Fibroblast of lung (primary cell): ENCODE measurements around the gene SLF1. TPM values are rescaled to one million over a fixed set of nuclear protein-coding genes. Genes with fewer than 3 reads are reported as not detected.

ENCODE experiments used
- DNase-seq, 2 donors: peaks; one replicate each; pipeline versions ENCODE4 v3.0.0 to v3.0.0-alpha.2; 2010; ENCODE audit warnings: low read depth in 2 of 2
- H2AFZ ChIP-seq: 2 replicates; pipeline ENCODE4 v1.5.1; 2012; ENCODE audit warnings: low read length, control low read depth, inconsistent platforms
- H3K27ac ChIP-seq: 2 replicates; pipeline ENCODE4 v1.5.1; 2011; ENCODE audit warnings: low read length, control low read depth; ENCODE audit not compliant: insufficient read depth
- H3K27me3 ChIP-seq: 2 replicates; pipeline ENCODE4 v1.5.1; 2011; ENCODE audit warnings: mild to moderate bottlenecking, low read length; ENCODE audit not compliant: control insufficient read depth, insufficient read depth
- H3K36me3 ChIP-seq: 2 replicates; pipeline ENCODE4 v1.5.1; 2011; ENCODE audit warnings: low read length; ENCODE audit not compliant: control insufficient read depth, insufficient read depth
- H3K4me1 ChIP-seq: 2 replicates; pipeline ENCODE4 v1.5.1; 2011; ENCODE audit warnings: low read length; ENCODE audit not compliant: control insufficient read depth, insufficient read depth; ENCODE audit errors: extremely low read depth
- H3K4me2 ChIP-seq: 2 replicates; pipeline ENCODE4 v1.5.1; 2011; ENCODE audit warnings: low read length, control low read depth; ENCODE audit not compliant: insufficient read depth; ENCODE audit errors: extremely low read depth
- H3K4me3 ChIP-seq, 4 experiments: fragments of 200-600 bp in 1 of 4; sonication (generic) in 1 of 4; replicated peaks in 1 of 4; 2 replicates each; pipeline ENCODE4 v1.5.1; 2011 to 2016; ENCODE audit warnings: low read length in 4 of 4, low read depth in 3 of 4, mild to moderate bottlenecking in 3 of 4, control low read depth in 2 of 4, inconsistent platforms in 1 of 4, mixed read lengths in 1 of 4; ENCODE audit not compliant: insufficient read depth in 1 of 4; ENCODE audit errors: control extremely low read depth in 1 of 4
- H3K79me2 ChIP-seq: 2 replicates; pipeline ENCODE4 v1.5.1; 2012; ENCODE audit warnings: mild to moderate bottlenecking, low read length, inconsistent platforms; ENCODE audit not compliant: control insufficient read depth, insufficient read depth
- H3K9ac ChIP-seq: 2 replicates; pipeline ENCODE4 v1.5.1; 2011; ENCODE audit warnings: mild to moderate bottlenecking, low read length, control low read depth; ENCODE audit not compliant: insufficient read depth
- H3K9me3 ChIP-seq: 2 replicates; pipeline ENCODE4 v1.5.1; 2012; ENCODE audit warnings: low read depth, low read length; ENCODE audit not compliant: control insufficient read depth, insufficient read depth
- H4K20me1 ChIP-seq: 2 replicates; pipeline ENCODE4 v1.5.1; 2011; ENCODE audit warnings: low read length; ENCODE audit not compliant: control insufficient read depth, insufficient read depth; ENCODE audit errors: extremely low read depth
- EZH2 ChIP-seq: IDR thresholded peaks from 2 replicates; pipeline ENCODE4 v1.5.1; 2012; ENCODE audit warnings: low read length, control low read depth, mild to moderate bottlenecking; ENCODE audit errors: missing control alignments
- polyA plus RNA-seq, 2 donors: library from polyadenylated mRNA; depleted of rRNA in 1 of 2; stranded (reverse) in 1 of 2; unstranded in 1 of 2; fragments of >200 nt; gene quantifications; 2 replicates each; pipeline ENCODE4 v1.2.1, GENCODE V29; 2011 to 2012; ENCODE audit warnings: missing spikeins in 1 of 2
- total RNA-seq: library from RNA; depleted of rRNA; stranded (reverse); fragments of >200 nt; gene quantifications from 2 replicates; pipeline ENCODE4 v1.2.1, GENCODE V29; 2014
- TF ChIP-seq, protein P1 (sequence below), 2 donors: IDR thresholded peaks in 1 of 2; conservative IDR thresholded peaks in 1 of 2; 1 replicate in 1 of 2; 2 replicates in 1 of 2; pipeline ENCODE4 v1.5.1; 2011 to 2012; ENCODE audit warnings: low read length in 2 of 2, control low read depth in 1 of 2, inconsistent platforms in 1 of 2, low read depth in 1 of 2, mild to moderate bottlenecking in 1 of 2

SLF1 gene
- total and polyA plus RNA-seq, 2 donors (not counting 1 experiment from before 2014, with no cell fraction given), result 3.1 to 4.5 TPM

DNA sequence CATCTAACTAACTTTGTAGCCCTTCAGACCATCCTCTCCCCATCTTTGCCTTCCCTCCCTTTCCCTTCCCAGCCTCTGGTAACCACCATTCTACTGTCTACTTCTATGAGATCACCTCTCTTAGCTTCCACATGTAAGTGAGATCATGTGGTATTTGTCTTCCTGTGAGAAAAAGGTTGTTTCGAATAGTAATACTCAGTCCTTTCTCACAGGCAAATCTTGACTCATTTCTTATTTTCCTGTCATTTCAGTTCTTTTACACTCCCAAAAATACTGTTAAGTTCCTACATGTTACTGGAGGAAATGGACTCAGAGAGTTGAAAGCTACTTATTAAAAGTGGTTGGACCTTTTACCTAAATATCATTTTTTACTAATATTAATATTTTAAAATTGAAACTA is 82.1 kb downstream of the SLF1 start:
- Histone ChIP-seq H3K4me3 (no peak overlapping the region), H3K27ac (no peak overlapping the region), H3K4me1 (no peaks in the 10 kb centered on the region), H3K36me3 (no peaks in the 10 kb centered on the region), H3K4me2 (no peak overlapping the region), H2AFZ (no peak overlapping the region), H4K20me1 (no peaks in the 10 kb centered on the region), H3K79me2 (no peaks in the 10 kb centered on the region), H3K9me3 (no peaks in the 10 kb centered on the region), H3K9ac (no peak overlapping the region), H3K27me3 (no peaks in the 10 kb centered on the region)
- no peak for TF ChIP-seq EZH2
- TF ChIP-seq, protein P1, sequence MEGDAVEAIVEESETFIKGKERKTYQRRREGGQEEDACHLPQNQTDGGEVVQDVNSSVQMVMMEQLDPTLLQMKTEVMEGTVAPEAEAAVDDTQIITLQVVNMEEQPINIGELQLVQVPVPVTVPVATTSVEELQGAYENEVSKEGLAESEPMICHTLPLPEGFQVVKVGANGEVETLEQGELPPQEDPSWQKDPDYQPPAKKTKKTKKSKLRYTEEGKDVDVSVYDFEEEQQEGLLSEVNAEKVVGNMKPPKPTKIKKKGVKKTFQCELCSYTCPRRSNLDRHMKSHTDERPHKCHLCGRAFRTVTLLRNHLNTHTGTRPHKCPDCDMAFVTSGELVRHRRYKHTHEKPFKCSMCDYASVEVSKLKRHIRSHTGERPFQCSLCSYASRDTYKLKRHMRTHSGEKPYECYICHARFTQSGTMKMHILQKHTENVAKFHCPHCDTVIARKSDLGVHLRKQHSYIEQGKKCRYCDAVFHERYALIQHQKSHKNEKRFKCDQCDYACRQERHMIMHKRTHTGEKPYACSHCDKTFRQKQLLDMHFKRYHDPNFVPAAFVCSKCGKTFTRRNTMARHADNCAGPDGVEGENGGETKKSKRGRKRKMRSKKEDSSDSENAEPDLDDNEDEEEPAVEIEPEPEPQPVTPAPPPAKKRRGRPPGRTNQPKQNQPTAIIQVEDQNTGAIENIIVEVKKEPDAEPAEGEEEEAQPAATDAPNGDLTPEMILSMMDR (conservative IDR thresholded peaks at IDR 0.05 in 1 of 2, IDR thresholded peaks at IDR 0.05 in 1 of 2; ENCODE audit: low read depth in 1 of 2, low read length in 2 of 2), result no peak
- no peak for DNase-seq

DNA sequence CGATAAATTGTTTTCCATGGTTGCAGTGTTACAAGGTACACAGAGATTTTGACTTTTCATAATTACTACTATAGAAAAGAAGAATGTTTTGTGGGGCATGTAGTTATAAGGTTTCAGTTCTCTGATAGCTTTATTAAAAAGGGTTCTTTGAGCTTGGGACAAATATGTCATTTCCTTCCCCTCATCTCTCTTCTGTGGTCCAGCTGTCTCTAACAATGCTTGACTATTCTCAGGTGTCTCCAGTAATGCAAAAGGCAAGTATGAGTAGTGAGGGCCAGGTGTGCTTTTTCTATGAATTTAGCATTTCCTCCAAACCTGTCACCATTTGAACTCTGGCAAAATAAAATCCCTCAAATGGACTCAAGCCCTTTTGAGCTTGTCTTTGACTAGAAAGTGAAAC is 84.3 kb downstream of the SLF1 start:
- no peak overlapping the region for H2AFZ ChIP-seq
- H3K79me2 ChIP-seq, result no peaks in the 10 kb centered on the region
- no peaks in the 10 kb centered on the region for H3K27me3 ChIP-seq
- no peak overlapping the region for H3K4me3 ChIP-seq
- H3K4me2 ChIP-seq, result no peak overlapping the region
- H3K9ac ChIP-seq, result no peak overlapping the region
- no peak for DNase-seq
- no peaks in the 10 kb centered on the region for H3K36me3 ChIP-seq
- no peaks in the 10 kb centered on the region for H4K20me1 ChIP-seq
- H3K4me1 ChIP-seq, result no peaks in the 10 kb centered on the region
- H3K27ac ChIP-seq, result no peak overlapping the region
- TF ChIP-seq EZH2, result no peak
- TF ChIP-seq, protein P1 (conservative IDR thresholded peaks at IDR 0.05 in 1 of 2, IDR thresholded peaks at IDR 0.05 in 1 of 2; ENCODE audit: low read depth in 1 of 2, low read length in 2 of 2), result no peak
- H3K9me3 ChIP-seq, result no peaks in the 10 kb centered on the region

DNA sequence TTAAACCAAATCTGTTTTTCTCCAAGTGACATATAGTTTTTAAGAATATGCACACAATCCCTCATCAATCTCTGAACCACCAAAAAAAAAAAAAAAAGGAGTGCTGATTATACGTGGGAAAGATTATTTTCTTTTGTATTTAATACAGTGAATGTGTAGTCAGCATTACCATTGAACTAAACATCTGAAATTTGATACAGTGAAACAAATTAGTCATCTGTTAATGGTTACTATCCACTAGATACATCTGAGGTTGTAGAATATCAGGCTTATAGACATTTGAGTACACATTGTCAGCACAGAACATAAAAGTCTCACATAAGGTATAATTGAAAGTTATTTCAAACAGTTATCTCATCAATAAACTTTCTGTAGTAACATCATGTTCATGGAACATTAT is 87.0 kb downstream of the SLF1 start:
- TF ChIP-seq EZH2, result no peak
- TF ChIP-seq, protein P1 (conservative IDR thresholded peaks at IDR 0.05 in 1 of 2, IDR thresholded peaks at IDR 0.05 in 1 of 2; ENCODE audit: low read depth in 1 of 2, low read length in 2 of 2), result no peak
- DNase-seq, result peak; percentile 14 to 26

More for the DNA sequence above, 87.0 kb downstream of the SLF1 start:
- Histone ChIP-seq H3K4me1 (no peaks in the 10 kb centered on the region), H3K27ac (no peak overlapping the region), H3K36me3 (no peaks in the 10 kb centered on the region), H3K4me3 (no peak overlapping the region), H3K4me2 (no peak overlapping the region), H2AFZ (no peak overlapping the region), H4K20me1 (no peaks in the 10 kb centered on the region), H3K9ac (no peak overlapping the region), H3K9me3 (no peaks in the 10 kb centered on the region), H3K27me3 (no peaks in the 10 kb centered on the region), H3K79me2 (no peaks in the 10 kb centered on the region)
